GM21825 (cell line): ENCODE measurements around the gene FBXL7.

ENCODE experiments used
- ATAC-seq: cut with Tn5 transposase; IDR thresholded peaks from one replicate; pipeline ENCODE4 v1.9.1; 2021; ENCODE audit warnings: mild to moderate bottlenecking, moderate library complexity; ENCODE audit not compliant: unreplicated experiment

The FBXL7 gene

DNA sequence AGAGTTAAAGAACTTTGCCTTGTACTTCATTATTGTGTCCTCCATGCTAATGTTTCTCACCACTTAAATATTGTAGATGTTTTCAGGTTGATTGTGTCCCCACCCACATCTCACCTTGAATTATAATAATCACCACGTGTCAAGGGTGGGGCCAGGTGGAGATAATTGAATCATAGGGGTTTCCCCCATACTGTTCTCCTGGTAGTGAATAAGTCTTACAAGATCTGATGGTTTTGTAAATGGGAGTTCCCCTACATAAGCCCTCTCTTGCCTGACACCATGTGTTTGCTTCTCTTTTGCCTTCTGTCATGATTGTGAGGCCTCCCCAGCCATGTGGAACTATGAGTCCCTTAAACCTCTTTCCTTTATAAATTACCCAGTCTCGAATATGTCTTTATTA is 248.3 kb downstream of the FBXL7 start:
- no peak for ATAC-seq

GRCh38 chr5:15752663-15753285 is 252.8 kb downstream of the FBXL7 start:
- no peak for ATAC-seq

DNA sequence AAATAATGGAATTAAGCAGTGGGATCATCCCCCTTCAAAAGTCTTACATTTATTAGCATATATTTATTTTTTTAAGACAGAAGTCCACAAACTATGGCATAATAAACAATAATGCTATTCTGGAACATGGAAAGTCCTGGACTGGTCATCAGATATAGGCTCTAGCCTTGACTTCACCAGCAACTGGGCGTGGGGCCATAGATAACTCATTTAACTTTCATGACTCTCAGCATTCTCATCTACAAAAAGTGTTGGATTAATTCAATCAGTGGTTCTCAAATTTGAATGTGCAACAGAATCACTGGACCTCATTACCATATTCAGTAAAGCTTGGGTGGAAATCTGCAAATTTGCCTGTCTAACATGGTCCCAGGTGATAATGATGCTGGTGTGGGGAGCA is 253.8 kb downstream of the FBXL7 start:
- no peak for ATAC-seq

- ATAC-seq, result no peak
Observed at GRCh38 chr5:15757103-15757502, 257.1 kb downstream of the FBXL7 start.

DNA sequence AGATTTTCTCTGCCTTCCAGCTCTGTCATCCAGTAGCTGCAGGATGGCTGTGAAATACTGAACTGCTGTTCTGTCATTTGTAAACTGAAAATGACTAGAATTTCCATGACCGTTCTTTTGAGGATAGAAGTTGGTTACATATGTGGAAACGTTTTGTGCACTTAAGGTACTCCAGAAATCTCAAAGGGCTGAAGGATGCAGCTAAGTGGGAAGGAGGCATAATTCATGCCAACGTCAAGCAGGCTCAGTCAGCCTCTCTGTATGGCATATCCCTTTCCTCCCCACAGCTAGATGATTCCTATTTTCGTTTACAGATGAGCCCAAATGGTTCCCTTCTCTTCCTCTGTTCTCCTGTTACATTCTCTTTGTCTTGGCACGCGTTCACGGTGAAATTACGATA is 257.6 kb downstream of the FBXL7 start:
- no peak for ATAC-seq

- ATAC-seq, result no peak
Observed at GRCh38 chr5:15762668-15763067, 262.7 kb downstream of the FBXL7 start.

DNA sequence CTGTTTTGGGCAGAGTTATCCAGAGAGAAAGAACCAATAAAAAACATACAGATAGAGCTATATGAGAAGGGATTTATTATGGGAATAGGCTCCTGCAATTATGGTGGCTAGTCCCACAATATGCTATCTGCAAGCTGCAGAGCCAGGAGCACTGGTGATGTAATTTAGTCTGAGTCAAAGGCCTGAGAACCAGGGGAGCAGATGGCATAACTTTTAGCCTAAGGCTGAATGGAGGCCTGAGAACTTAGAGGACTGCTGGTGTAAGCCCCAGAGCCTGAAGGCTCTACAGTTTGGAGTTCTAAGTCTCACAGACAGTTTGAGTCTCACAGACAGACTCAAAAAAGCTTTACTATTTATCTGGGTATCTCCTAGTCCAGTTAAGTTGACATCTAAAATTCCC is 263.8 kb downstream of the FBXL7 start:
- no peak for ATAC-seq

DNA sequence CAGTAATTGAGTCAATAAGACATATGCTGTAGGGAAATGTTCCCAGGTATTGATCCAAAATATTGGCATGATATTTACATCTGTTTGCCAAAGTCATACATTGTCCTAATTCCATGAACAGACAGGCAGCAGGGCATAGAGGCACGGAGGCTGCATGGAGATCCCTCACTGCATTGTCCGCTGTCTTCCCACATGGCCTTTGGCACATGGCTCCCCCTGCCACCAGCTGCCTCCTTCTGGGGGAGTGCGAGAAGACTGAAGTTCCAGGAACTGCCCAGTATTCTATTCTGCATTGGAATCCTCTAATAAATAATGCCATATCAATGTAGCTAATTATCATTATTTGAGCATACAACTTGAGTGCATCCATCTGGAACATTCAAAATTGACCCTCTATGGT is 269.0 kb downstream of the FBXL7 start:
- ATAC-seq, result no peak

GRCh38 chr5:15772131-15772530 is 272.2 kb downstream of the FBXL7 start:
- ATAC-seq, result no peak

- ATAC-seq, result no peak
Observed at GRCh38 chr5:15774632-15775031, 274.7 kb downstream of the FBXL7 start.

DNA sequence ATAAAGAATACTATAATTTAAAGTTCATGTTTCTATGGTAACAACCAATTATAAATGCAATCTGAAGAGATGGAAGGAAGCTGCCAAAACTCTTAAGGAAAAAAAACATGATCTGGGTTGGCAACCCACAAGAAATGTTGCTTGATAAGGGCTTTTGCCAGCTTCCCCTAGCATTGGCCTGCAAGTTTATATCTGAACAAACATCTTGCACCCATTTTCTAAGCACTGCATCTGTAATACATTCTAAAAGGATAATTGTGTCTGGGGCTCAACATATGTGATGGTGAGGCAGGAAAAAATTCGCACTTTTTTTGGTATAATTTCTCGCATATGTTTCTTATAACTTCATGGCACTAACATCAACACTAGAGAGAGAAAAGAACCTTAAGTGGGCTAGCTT is 276.4 kb downstream of the FBXL7 start:
- ATAC-seq, result no peak

DNA sequence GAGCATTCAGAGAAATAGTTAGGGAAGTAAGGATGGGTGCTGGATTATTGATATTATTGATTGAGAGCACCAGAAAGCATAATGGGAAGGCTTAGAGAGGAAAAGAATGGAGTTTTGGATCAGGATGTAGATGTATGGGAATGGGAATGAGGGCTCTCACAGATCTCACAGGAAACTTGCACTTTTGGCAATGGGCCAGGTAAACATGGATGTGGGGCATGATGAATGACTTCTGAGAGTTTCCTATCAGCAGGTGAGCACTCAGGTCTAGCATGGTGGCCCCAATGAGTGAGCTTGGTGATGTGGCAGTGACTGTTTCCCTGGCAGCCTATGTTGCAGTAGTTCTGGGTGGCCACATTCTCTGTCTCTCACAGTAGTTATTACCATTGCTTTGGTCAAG is 283.8 kb downstream of the FBXL7 start:
- no peak for ATAC-seq

DNA sequence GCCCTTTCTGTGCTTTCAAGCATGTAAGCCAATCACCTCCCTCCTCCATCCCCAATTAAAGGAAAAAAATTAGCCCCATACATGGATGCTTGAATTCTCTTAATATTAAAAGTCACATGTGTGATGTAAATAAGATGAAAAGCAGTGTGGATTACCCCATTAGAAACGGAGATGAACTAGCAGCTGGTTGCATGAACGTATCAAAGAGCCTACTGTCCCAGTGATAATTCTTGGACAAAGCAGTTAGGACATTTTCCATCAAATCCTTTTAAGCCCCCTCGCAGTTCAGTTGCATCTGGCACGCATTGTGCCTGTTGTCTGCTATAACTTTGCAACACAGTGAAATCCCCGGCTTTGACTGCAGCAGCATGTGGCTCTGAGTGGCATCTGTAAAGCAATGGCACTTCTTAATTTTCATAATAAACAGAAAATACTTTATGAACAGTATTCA is 285.6 kb downstream of the FBXL7 start:
- ATAC-seq, result no peak

GRCh38 chr5:15786326-15786725 is 286.3 kb downstream of the FBXL7 start:
- ATAC-seq, result no peak

GRCh38 chr5:15786884-15787283 is 286.9 kb downstream of the FBXL7 start:
- no peak for ATAC-seq

DNA sequence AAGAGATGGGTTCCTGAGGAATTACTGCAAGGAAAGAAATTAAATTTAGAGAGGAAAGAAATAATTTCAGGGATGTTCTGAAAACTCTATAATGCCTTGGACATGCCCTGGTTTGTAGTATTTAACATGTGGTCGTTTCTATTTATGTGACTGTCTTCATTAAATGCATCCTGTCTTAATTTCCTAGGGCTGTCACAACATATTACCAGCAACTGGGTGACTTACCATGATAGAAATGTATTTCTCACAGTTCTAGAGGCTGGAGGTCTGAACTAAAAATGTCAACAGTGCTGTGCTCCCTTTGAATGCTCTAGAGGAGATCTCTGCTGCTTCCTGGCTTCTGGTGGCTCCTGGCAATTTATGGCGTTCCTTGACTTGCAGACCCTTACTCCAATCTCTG is 287.7 kb downstream of the FBXL7 start:
- ATAC-seq, result no peak

GRCh38 chr5:15789642-15790041 is 289.7 kb downstream of the FBXL7 start:
- no peak for ATAC-seq

- ATAC-seq, result no peak
Observed at GRCh38 chr5:15790446-15791018, 290.6 kb downstream of the FBXL7 start.

GRCh38 chr5:15791274-15791673 is 291.3 kb downstream of the FBXL7 start:
- no peak for ATAC-seq

DNA sequence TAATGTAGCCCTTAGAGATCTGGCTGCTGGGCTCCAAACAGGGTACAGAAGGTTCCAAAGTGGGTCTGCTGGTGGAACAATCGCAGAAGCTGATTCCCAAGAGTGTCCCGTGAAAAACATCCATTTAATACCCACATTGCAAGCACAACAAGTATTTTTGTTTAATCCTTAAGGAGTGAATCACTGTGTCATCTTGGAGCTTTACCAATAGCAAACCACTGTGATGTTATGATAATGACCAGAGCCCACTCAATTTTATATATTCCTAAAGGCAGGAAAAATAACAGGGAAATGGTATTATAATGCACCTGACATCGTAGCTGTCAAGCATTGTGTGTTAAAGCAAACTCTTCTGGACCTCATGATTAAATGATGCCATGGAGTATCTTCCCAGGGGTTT is 291.9 kb downstream of the FBXL7 start:
- no peak for ATAC-seq

GRCh38 chr5:15794052-15794985 is 294.3 kb downstream of the FBXL7 start:
- ATAC-seq, result no peak

- ATAC-seq, result no peak
Observed at GRCh38 chr5:15796096-15796495, 296.1 kb downstream of the FBXL7 start.
